H9 (cell line): ENCODE data around the gene CLDN10. TPM values are rescaled to one million over a fixed set of nuclear protein-coding genes. Genes with fewer than 3 reads are reported as not detected.

Experiments used
- DNase-seq: peaks from one replicate; pipeline ENCODE4 v3.0.0-alpha.2; 2017
- H2AFZ ChIP-seq: one replicate; pipeline ENCODE4 v1.6.1; 2013; ENCODE audit warnings: mild to moderate bottlenecking, low read length, control low read depth, moderate library complexity
- H2AK5ac ChIP-seq: 2 replicates; pipeline ENCODE4 v1.6.1; 2013; ENCODE audit warnings: low read length, control low read depth, mixed read lengths; ENCODE audit not compliant: insufficient read length
- H2BK120ac ChIP-seq: one replicate; pipeline ENCODE4 v1.6.1; 2013; ENCODE audit warnings: low read depth, mild to moderate bottlenecking, low read length, control low read depth, inconsistent platforms; ENCODE audit not compliant: poor library complexity, severe bottlenecking
- H2BK12ac ChIP-seq: 2 replicates; pipeline ENCODE4 v1.6.1; 2013; ENCODE audit warnings: low read length, control low read depth, mixed read lengths, low read depth; ENCODE audit not compliant: insufficient read length
- H2BK15ac ChIP-seq: 2 replicates; pipeline ENCODE4 v1.6.1; 2013; ENCODE audit warnings: low read depth, low read length, control low read depth
- H2BK20ac ChIP-seq: one replicate; pipeline ENCODE4 v1.6.1; 2013; ENCODE audit warnings: low read depth, mild to moderate bottlenecking, low read length, control low read depth, inconsistent platforms; ENCODE audit not compliant: poor library complexity, severe bottlenecking
- H2BK5ac ChIP-seq: 2 replicates; pipeline ENCODE4 v1.6.1; 2013; ENCODE audit warnings: low read length, control low read depth, mixed read lengths; ENCODE audit not compliant: insufficient read length
- H3K14ac ChIP-seq: 2 replicates; pipeline ENCODE4 v1.6.1; 2013; ENCODE audit warnings: low read length, control low read depth; ENCODE audit not compliant: insufficient read depth
- H3K18ac ChIP-seq: 2 replicates; pipeline ENCODE4 v1.6.1; 2013; ENCODE audit warnings: low read depth, mild to moderate bottlenecking, mixed read lengths, low read length, control low read depth; ENCODE audit not compliant: insufficient read length
- H3K23ac ChIP-seq: 2 replicates; pipeline ENCODE4 v1.6.1; 2013; ENCODE audit warnings: low read length, control low read depth, mixed read lengths, low read depth; ENCODE audit not compliant: insufficient read length
- H3K23me2 ChIP-seq: 2 replicates; pipeline ENCODE4 v1.6.1; 2013; ENCODE audit warnings: low read depth, mild to moderate bottlenecking, mixed read lengths, low read length, control low read depth; ENCODE audit not compliant: insufficient read length, poor library complexity, severe bottlenecking
- H3K27ac ChIP-seq: 2 replicates; pipeline ENCODE4 v1.5.1; 2013; ENCODE audit warnings: low read length, control low read depth, mixed read lengths, low read depth; ENCODE audit not compliant: insufficient read length
- H3K27me3 ChIP-seq: 2 replicates; pipeline ENCODE4 v1.6.1; 2013; ENCODE audit warnings: low read length, control low read depth, inconsistent platforms; ENCODE audit not compliant: insufficient read depth
- H3K4ac ChIP-seq: 2 replicates; pipeline ENCODE4 v1.6.1; 2013; ENCODE audit warnings: low read depth, mild to moderate bottlenecking, control low read depth, inconsistent platforms, low read length, moderate library complexity
- H3K4me1 ChIP-seq: 2 replicates; pipeline ENCODE4 v1.6.1; 2013; ENCODE audit warnings: low read length, control low read depth, inconsistent platforms; ENCODE audit not compliant: insufficient read depth
- H3K4me2 ChIP-seq: 2 replicates; pipeline ENCODE4 v1.6.1; 2013; ENCODE audit warnings: low read length, control low read depth, mixed read lengths; ENCODE audit not compliant: insufficient read length, insufficient read depth
- H3K56ac ChIP-seq: 2 replicates; pipeline ENCODE4 v1.6.1; 2013; ENCODE audit warnings: low read depth, mild to moderate bottlenecking, mixed read lengths, low read length, control low read depth; ENCODE audit not compliant: insufficient read length
- H3K79me1 ChIP-seq: 2 replicates; pipeline ENCODE4 v1.6.1; 2013; ENCODE audit warnings: low read depth, mild to moderate bottlenecking, moderate library complexity, low read length, control low read depth, inconsistent platforms; ENCODE audit not compliant: insufficient read depth, poor library complexity, severe bottlenecking
- H3K79me2 ChIP-seq: 2 replicates; pipeline ENCODE4 v1.6.1; 2013; ENCODE audit warnings: low read length, control low read depth, inconsistent platforms; ENCODE audit not compliant: insufficient read depth
- H3K9ac ChIP-seq: 2 replicates; pipeline ENCODE4 v1.6.1; 2013; ENCODE audit warnings: low read length, control low read depth, mixed read lengths; ENCODE audit not compliant: insufficient read length; ENCODE audit errors: extremely low read depth
- H3K9me3 ChIP-seq: one replicate; pipeline ENCODE4 v1.6.1; 2013; ENCODE audit warnings: low read depth, low read length, inconsistent platforms; ENCODE audit not compliant: control insufficient read depth
- H3T11ph ChIP-seq: one replicate; pipeline ENCODE4 v1.6.1; 2013; ENCODE audit warnings: mild to moderate bottlenecking, low read length, control low read depth, inconsistent platforms
- H4K20me1 ChIP-seq: one replicate; pipeline ENCODE4 v1.6.1; 2013; ENCODE audit not compliant: control insufficient read depth, insufficient read length, insufficient read depth
- H4K5ac ChIP-seq: 2 replicates; pipeline ENCODE4 v1.6.1; 2013; ENCODE audit warnings: low read depth, mild to moderate bottlenecking, mixed read lengths, low read length, control low read depth; ENCODE audit not compliant: insufficient read length
- H4K8ac ChIP-seq: replicated peaks from 2 replicates; pipeline ENCODE4 v1.6.1; 2013; ENCODE audit warnings: low read length, control low read depth, mixed read lengths, low read depth; ENCODE audit not compliant: insufficient read length
- H4K91ac ChIP-seq: 2 replicates; pipeline ENCODE4 v1.6.1; 2013; ENCODE audit warnings: low read depth, mild to moderate bottlenecking, moderate library complexity, mixed read lengths, low read length, control low read depth; ENCODE audit not compliant: insufficient read length
- H3K27ac Mint-ChIP-seq, 3 experiments: 2 replicates in 2 of 3; 3 replicates in 1 of 3; pipeline ENCODE4 v1.8.0; 2020 to 2021; ENCODE audit warnings: mixed read lengths in 3 of 3, mild to moderate bottlenecking in 1 of 3, moderate library complexity in 1 of 3
- H3K27me3 Mint-ChIP-seq: 2 replicates; pipeline ENCODE4 v1.8.0; 2021; ENCODE audit warnings: low read depth, mild to moderate bottlenecking, moderate library complexity, mixed read lengths
- H3K36me3 Mint-ChIP-seq, 3 experiments: 2 replicates in 2 of 3; 3 replicates in 1 of 3; pipeline ENCODE4 v1.8.0; 2020 to 2021; ENCODE audit warnings: low read depth in 3 of 3, mixed read lengths in 3 of 3; ENCODE audit not compliant: insufficient read depth in 1 of 3
- H3K4me1 Mint-ChIP-seq, 2 experiments: 2 replicates each; pipeline ENCODE4 v1.8.0; 2020; ENCODE audit warnings: mixed read lengths in 2 of 2
- H3K4me3 Mint-ChIP-seq, 2 experiments: 2 replicates in 1 of 2; 3 replicates in 1 of 2; pipeline ENCODE4 v1.8.0; 2020 to 2021; ENCODE audit warnings: mild to moderate bottlenecking in 2 of 2, mixed read lengths in 2 of 2, moderate library complexity in 1 of 2
- H3K9me3 Mint-ChIP-seq, 2 experiments: 2 replicates in 1 of 2; 3 replicates in 1 of 2; pipeline ENCODE4 v1.8.0; 2020; ENCODE audit warnings: mild to moderate bottlenecking in 2 of 2, mixed read lengths in 2 of 2, moderate library complexity in 1 of 2
- CTCF ChIP-seq: fragments of 200-600 bp; sonication (generic); conservative IDR thresholded peaks from 3 replicates; pipeline ENCODE4 v1.8.0; 2021; ENCODE audit warnings: antibody characterized with exemption, mild to moderate bottlenecking
- WGBS: extraction: QIAGEN DNeasy Blood & Tissue Kit; methylation state at CpG from one replicate; pipeline ENCODE4 v1.1.7; 2013; ENCODE audit warnings: missing lambda C conversion rate, low lambda C conversion rate, mixed read lengths; ENCODE audit not compliant: insufficient read length; ENCODE audit errors: extremely low coverage; 5-methylcytosine and 5-hydroxymethylcytosine counted together
- total RNA-seq: library from RNA; stranded (reverse); gene quantifications from 2 replicates; pipeline ENCODE4 v1.2.1, GENCODE V29; 2021

Gene CLDN10
- total RNA-seq, 1 experiment from 2014 or later: 20.7 TPM

GRCh38 chr13:95608640-95609323 lies 56.3 kb downstream of the CLDN10 start:
- no peak overlapping the region for H3K4me2 ChIP-seq
- peaks cover 15 to 54% (median 52%) of the 10 kb centered on the region in 3 experiments; a peak in 6 of 7 replicates for H3K36me3 Mint-ChIP-seq
- WGBS: no CpG with 5 or more reads among the region's 6 CpGs
- TF ChIP-seq CTCF: no peak
- H2BK120ac ChIP-seq: no peak overlapping the region
- no peaks in the 10 kb centered on the region for H3K4me1 Mint-ChIP-seq
- H3K9ac ChIP-seq: no peak overlapping the region
- no peaks in the 10 kb centered on the region for H3K9me3 Mint-ChIP-seq
- no peak overlapping the region for H3T11ph ChIP-seq
- H3K27me3 ChIP-seq: no peaks in the 10 kb centered on the region
- H3K14ac ChIP-seq: no peak overlapping the region
- H3K56ac ChIP-seq: no peak overlapping the region
- no peak overlapping the region for H2BK5ac ChIP-seq
- H3K18ac ChIP-seq: no peak overlapping the region
- H4K91ac ChIP-seq: no peak overlapping the region
- no peaks in the 10 kb centered on the region for H3K9me3 ChIP-seq
- H2AFZ ChIP-seq: no peak overlapping the region
- H2BK12ac ChIP-seq: no peak overlapping the region
- no peak overlapping the region for H3K27ac ChIP-seq
- no peak overlapping the region for H3K23ac ChIP-seq
- H3K4ac ChIP-seq: no peak overlapping the region
- no peaks in the 10 kb centered on the region for H3K27me3 Mint-ChIP-seq
- H3K79me2 ChIP-seq: no peaks in the 10 kb centered on the region
- H4K5ac ChIP-seq: no peak overlapping the region
- no peak overlapping the region for H4K8ac ChIP-seq
- H2BK15ac ChIP-seq: no peak overlapping the region
- no peaks in the 10 kb centered on the region for H3K4me1 ChIP-seq
- no peak overlapping the region for H3K4me3 Mint-ChIP-seq
- H2BK20ac ChIP-seq: no peak overlapping the region
- H3K23me2 ChIP-seq: no peaks in the 10 kb centered on the region
- no peaks in the 10 kb centered on the region for H4K20me1 ChIP-seq
- DNase-seq: no peak
- no peaks in the 10 kb centered on the region for H3K79me1 ChIP-seq
- H3K27ac Mint-ChIP-seq: 0 out of 7 replicates have a peak overlapping the region, but pooled peaks of 1 of the 3 experiments have one; percentile 17
- no peak overlapping the region for H2AK5ac ChIP-seq
